GM12878 (cell line): ENCODE measurements around the gene TRAPPC11. TPM values are rescaled to one million over a fixed set of nuclear protein-coding genes. Genes with fewer than 3 reads are reported as not detected.

Source experiments
- BRCA1 ChIP-seq: IDR thresholded peaks from 2 replicates; pipeline ENCODE4 v1.6.1; 2011; ENCODE audit warnings: low read depth, low read length, improper control_type of control experiment
- DPF2 ChIP-seq: fragments of 450-650 bp; IDR thresholded peaks from 2 replicates; pipeline ENCODE4 v1.6.1; 2017; ENCODE audit warnings: mild to moderate bottlenecking
- ETV6 ChIP-seq, 2 experiments: fragments of 450-650 bp in 1 of 2; IDR thresholded peaks in 1 of 2; conservative IDR thresholded peaks in 1 of 2; 2 replicates each; pipeline ENCODE4 v1.6.1; 2014; ENCODE audit warnings: antibody characterized with exemption in 1 of 2, borderline replicate concordance in 1 of 2, low read depth in 1 of 2, mild to moderate bottlenecking in 1 of 2, moderate library complexity in 1 of 2
- FOS ChIP-seq: IDR thresholded peaks from 3 replicates; pipeline ENCODE4 v1.6.1; 2011; ENCODE audit warnings: borderline replicate concordance; ENCODE audit not compliant: insufficient read length; ENCODE audit errors: extremely low read depth
- FOXK2 ChIP-seq: fragments of 450-650 bp; IDR thresholded peaks from 2 replicates; pipeline ENCODE4 v1.6.1; 2017; ENCODE audit warnings: mild to moderate bottlenecking, moderate library complexity
- GATAD2B ChIP-seq: fragments of 450-650 bp; conservative IDR thresholded peaks from 2 replicates; pipeline ENCODE4 v1.6.1; 2017; ENCODE audit warnings: low read depth, mild to moderate bottlenecking, moderate library complexity
- LARP7 ChIP-seq: fragments of 450-650 bp; IDR thresholded peaks from 2 replicates; pipeline ENCODE4 v1.6.1; 2017; ENCODE audit warnings: mild to moderate bottlenecking
- MEF2A ChIP-seq: IDR thresholded peaks from 2 replicates; pipeline ENCODE4 v1.6.1; 2011; ENCODE audit warnings: low read depth, mild to moderate bottlenecking, low read length, moderate library complexity; ENCODE audit not compliant: insufficient read depth
- MYC ChIP-seq: IDR thresholded peaks from 2 replicates; pipeline ENCODE4 v1.6.1; 2011; ENCODE audit warnings: mild to moderate bottlenecking, low read length, moderate library complexity, inconsistent platforms; ENCODE audit not compliant: insufficient read depth, insufficient replicate concordance, insufficient read length, severe bottlenecking
- NR2F1 ChIP-seq: fragments of 450-650 bp; conservative IDR thresholded peaks from 2 replicates; pipeline ENCODE4 v1.6.1; 2017; ENCODE audit warnings: mild to moderate bottlenecking
- PML ChIP-seq: IDR thresholded peaks from 2 replicates; pipeline ENCODE4 v1.6.1; 2012; ENCODE audit warnings: low read length, inconsistent platforms
- POLR2AphosphoS5 ChIP-seq: IDR thresholded peaks from 2 replicates; pipeline ENCODE4 v1.6.1; 2011; ENCODE audit warnings: mild to moderate bottlenecking, low read length, inconsistent platforms
- TCF12 ChIP-seq: IDR thresholded peaks from 2 replicates; pipeline ENCODE4 v1.6.1; 2011; ENCODE audit warnings: low read depth, mild to moderate bottlenecking, low read length
- ZNF207 ChIP-seq: fragments of 450-650 bp; IDR thresholded peaks from 2 replicates; pipeline ENCODE4 v1.6.1; 2014; ENCODE audit warnings: antibody characterized with exemption, mild to moderate bottlenecking, borderline replicate concordance
- ZNF217 ChIP-seq: fragments of 450-650 bp; IDR thresholded peaks from 2 replicates; pipeline ENCODE4 v1.6.1; 2017; ENCODE audit warnings: antibody characterized with exemption, mild to moderate bottlenecking
- ZNF274 ChIP-seq: IDR thresholded peaks from one replicate; pipeline ENCODE4 v1.8.0; 2011; ENCODE audit not compliant: insufficient read length, insufficient read depth
- polyA plus RNA-seq, 11 experiments: library from polyadenylated mRNA; depleted of rRNA in 4 of 11; unstranded in 6 of 11; stranded (reverse) in 5 of 11; fragments of >200 nt; fragmentation: Nextera tagmentation in 4 of 11; fragmentation: Illumina TruSeq in 1 of 11; extraction: Ambion mirVana in 4 of 11; extraction: Trizol in 1 of 11; gene quantifications; 1 replicate in 1 of 11; 2 replicates in 10 of 11; pipeline versions ENCODE4 v1.2.1 to v1.2.3, GENCODE V29; 2011 to 2016; ENCODE audit warnings: inconsistent platforms in 2 of 11, missing spikeins in 2 of 11, low read depth in 1 of 11
- total RNA-seq, 4 experiments: library from RNA; depleted of rRNA in 3 of 4; stranded (reverse); fragments of >200 nt in 3 of 4; fragmentation: Illumina TruSeq in 1 of 4; extraction: Trizol in 1 of 4; gene quantifications; 2 replicates each; pipeline versions ENCODE4 v1.2.1 to v1.2.3, GENCODE V29; 2013 to 2021
- TF ChIP-seq, protein P1 (sequence below): fragments of 450-650 bp; IDR thresholded peaks from 2 replicates; pipeline ENCODE4 v1.6.1; 2018; ENCODE audit warnings: mild to moderate bottlenecking, low read depth, moderate library complexity; ENCODE audit not compliant: partially characterized antibody
- TF ChIP-seq, protein P2 (sequence below), 3 experiments: IDR thresholded peaks in 2 of 3; conservative IDR thresholded peaks in 1 of 3; 2 replicates each; pipeline ENCODE4 v1.5.1; 2011; ENCODE audit warnings: low read depth in 3 of 3, low read length in 3 of 3, mild to moderate bottlenecking in 3 of 3, control low read depth in 2 of 3, moderate library complexity in 2 of 3, inconsistent platforms in 1 of 3, mixed read lengths in 1 of 3; ENCODE audit not compliant: control insufficient read depth in 2 of 3, insufficient read depth in 1 of 3; ENCODE audit errors: extremely low read depth in 1 of 3
- TF ChIP-seq, protein P3 (sequence below): IDR thresholded peaks from 2 replicates; pipeline ENCODE4 v1.6.1; 2011; ENCODE audit warnings: borderline replicate concordance, low read depth, mild to moderate bottlenecking, moderate library complexity, low read length; ENCODE audit not compliant: insufficient read depth, poor library complexity, severe bottlenecking
- TF ChIP-seq, protein P4 (sequence below): fragments of 450-650 bp; IDR thresholded peaks from 2 replicates; pipeline ENCODE4 v1.6.1; 2017; ENCODE audit warnings: low read depth, mild to moderate bottlenecking, moderate library complexity

The TRAPPC11 gene
- total and polyA plus RNA-seq, 10 of the 15 experiments (the other 5 are each of a cell fraction or from before 2014, with no cell fraction given) = 7.3 to 40.5 (median 22.3) TPM

GRCh38 chr4:183722731-183723560, 63.9 kb downstream of the TRAPPC11 start (continued):
- TF ChIP-seq, protein P1, sequence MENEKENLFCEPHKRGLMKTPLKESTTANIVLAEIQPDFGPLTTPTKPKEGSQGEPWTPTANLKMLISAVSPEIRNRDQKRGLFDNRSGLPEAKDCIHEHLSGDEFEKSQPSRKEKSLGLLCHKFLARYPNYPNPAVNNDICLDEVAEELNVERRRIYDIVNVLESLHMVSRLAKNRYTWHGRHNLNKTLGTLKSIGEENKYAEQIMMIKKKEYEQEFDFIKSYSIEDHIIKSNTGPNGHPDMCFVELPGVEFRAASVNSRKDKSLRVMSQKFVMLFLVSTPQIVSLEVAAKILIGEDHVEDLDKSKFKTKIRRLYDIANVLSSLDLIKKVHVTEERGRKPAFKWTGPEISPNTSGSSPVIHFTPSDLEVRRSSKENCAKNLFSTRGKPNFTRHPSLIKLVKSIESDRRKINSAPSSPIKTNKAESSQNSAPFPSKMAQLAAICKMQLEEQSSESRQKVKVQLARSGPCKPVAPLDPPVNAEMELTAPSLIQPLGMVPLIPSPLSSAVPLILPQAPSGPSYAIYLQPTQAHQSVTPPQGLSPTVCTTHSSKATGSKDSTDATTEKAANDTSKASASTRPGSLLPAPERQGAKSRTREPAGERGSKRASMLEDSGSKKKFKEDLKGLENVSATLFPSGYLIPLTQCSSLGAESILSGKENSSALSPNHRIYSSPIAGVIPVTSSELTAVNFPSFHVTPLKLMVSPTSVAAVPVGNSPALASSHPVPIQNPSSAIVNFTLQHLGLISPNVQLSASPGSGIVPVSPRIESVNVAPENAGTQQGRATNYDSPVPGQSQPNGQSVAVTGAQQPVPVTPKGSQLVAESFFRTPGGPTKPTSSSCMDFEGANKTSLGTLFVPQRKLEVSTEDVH = no peak
- TF ChIP-seq LARP7 = peak; percentile 93
- TF ChIP-seq BRCA1 = no peak
- TF ChIP-seq MEF2A = no peak
- peak; percentile 74 for TF ChIP-seq NR2F1
- peak; percentile 72; the same call in 1 of the 2 replicates for TF ChIP-seq ZNF217
- TF ChIP-seq FOXK2 = no peak
- TF ChIP-seq ZNF207 = peak; percentile 69; the same call in 1 of the 2 replicates
- no peak for TF ChIP-seq ZNF274
- peak; percentile 96 for TF ChIP-seq DPF2
- TF ChIP-seq, protein P2, sequence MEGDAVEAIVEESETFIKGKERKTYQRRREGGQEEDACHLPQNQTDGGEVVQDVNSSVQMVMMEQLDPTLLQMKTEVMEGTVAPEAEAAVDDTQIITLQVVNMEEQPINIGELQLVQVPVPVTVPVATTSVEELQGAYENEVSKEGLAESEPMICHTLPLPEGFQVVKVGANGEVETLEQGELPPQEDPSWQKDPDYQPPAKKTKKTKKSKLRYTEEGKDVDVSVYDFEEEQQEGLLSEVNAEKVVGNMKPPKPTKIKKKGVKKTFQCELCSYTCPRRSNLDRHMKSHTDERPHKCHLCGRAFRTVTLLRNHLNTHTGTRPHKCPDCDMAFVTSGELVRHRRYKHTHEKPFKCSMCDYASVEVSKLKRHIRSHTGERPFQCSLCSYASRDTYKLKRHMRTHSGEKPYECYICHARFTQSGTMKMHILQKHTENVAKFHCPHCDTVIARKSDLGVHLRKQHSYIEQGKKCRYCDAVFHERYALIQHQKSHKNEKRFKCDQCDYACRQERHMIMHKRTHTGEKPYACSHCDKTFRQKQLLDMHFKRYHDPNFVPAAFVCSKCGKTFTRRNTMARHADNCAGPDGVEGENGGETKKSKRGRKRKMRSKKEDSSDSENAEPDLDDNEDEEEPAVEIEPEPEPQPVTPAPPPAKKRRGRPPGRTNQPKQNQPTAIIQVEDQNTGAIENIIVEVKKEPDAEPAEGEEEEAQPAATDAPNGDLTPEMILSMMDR (IDR thresholded peaks at IDR 0.05 in 2 of 3, conservative IDR thresholded peaks at IDR 0.05 in 1 of 3; ENCODE audit: control insufficient read depth in 2 of 3, extremely low read depth in 1 of 3, insufficient read depth in 1 of 3, low read depth in 3 of 3, low read length in 3 of 3) = 0 out of 6 replicates have a peak, but pooled peaks of 1 of the 3 experiments have one; percentile 13
- TF ChIP-seq FOS = no peak
- peak; percentile 78 for TF ChIP-seq MYC
- peak; percentile 99 for TF ChIP-seq GATAD2B
- peak; percentile 100 for TF ChIP-seq TCF12
- TF ChIP-seq PML = no peak
- TF ChIP-seq, protein P3, sequence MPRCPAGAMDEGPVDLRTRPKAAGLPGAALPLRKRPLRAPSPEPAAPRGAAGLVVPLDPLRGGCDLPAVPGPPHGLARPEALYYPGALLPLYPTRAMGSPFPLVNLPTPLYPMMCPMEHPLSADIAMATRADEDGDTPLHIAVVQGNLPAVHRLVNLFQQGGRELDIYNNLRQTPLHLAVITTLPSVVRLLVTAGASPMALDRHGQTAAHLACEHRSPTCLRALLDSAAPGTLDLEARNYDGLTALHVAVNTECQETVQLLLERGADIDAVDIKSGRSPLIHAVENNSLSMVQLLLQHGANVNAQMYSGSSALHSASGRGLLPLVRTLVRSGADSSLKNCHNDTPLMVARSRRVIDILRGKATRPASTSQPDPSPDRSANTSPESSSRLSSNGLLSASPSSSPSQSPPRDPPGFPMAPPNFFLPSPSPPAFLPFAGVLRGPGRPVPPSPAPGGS = no peak
- TF ChIP-seq ETV6 (conservative IDR thresholded peaks at IDR 0.05 in 1 of 2, IDR thresholded peaks at IDR 0.05 in 1 of 2; ENCODE audit: borderline replicate concordance in 1 of 2, low read depth in 1 of 2) = peak in 1 of 2 experiments; percentile 18; a peak in 1 of 4 replicates
- peak; percentile 53; the same call in 1 of the 2 replicates for TF ChIP-seq POLR2AphosphoS5
- TF ChIP-seq, protein P4, sequence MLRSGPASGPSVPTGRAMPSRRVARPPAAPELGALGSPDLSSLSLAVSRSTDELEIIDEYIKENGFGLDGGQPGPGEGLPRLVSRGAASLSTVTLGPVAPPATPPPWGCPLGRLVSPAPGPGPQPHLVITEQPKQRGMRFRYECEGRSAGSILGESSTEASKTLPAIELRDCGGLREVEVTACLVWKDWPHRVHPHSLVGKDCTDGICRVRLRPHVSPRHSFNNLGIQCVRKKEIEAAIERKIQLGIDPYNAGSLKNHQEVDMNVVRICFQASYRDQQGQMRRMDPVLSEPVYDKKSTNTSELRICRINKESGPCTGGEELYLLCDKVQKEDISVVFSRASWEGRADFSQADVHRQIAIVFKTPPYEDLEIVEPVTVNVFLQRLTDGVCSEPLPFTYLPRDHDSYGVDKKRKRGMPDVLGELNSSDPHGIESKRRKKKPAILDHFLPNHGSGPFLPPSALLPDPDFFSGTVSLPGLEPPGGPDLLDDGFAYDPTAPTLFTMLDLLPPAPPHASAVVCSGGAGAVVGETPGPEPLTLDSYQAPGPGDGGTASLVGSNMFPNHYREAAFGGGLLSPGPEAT = 0 out of 2 replicates have a peak, but pooled peaks have one; percentile 26
